Mucosa of rectum (tissue), 2 donors: ENCODE measurements around the gene PLEKHA5.

Source experiments
- H3K27ac ChIP-seq, 2 donors: one replicate each; pipeline ENCODE4 v1.7.0; 2013; ENCODE audit warnings: inconsistent platforms in 2 of 2, low read depth in 2 of 2, low read length in 2 of 2
- H3K27me3 ChIP-seq, 2 donors: one replicate each; pipeline ENCODE4 v1.7.0; 2013; ENCODE audit warnings: low read length in 2 of 2; ENCODE audit not compliant: control insufficient read depth in 2 of 2, insufficient read depth in 2 of 2
- H3K36me3 ChIP-seq, 2 donors: one replicate each; pipeline ENCODE4 v1.7.0; 2013; ENCODE audit warnings: low read length in 2 of 2; ENCODE audit not compliant: control insufficient read depth in 2 of 2, insufficient read depth in 2 of 2
- H3K4me1 ChIP-seq, 2 donors: one replicate each; pipeline ENCODE4 v1.7.0; 2013; ENCODE audit warnings: low read length in 2 of 2, mild to moderate bottlenecking in 1 of 2; ENCODE audit not compliant: control insufficient read depth in 2 of 2, insufficient read depth in 2 of 2
- H3K4me3 ChIP-seq, 2 donors: one replicate each; pipeline ENCODE4 v1.7.0; 2013; ENCODE audit warnings: low read length in 2 of 2
- H3K9ac ChIP-seq, 2 donors: one replicate each; pipeline ENCODE4 v1.7.0; 2013; ENCODE audit warnings: low read length in 2 of 2, low read depth in 1 of 2, mild to moderate bottlenecking in 1 of 2
- H3K9me3 ChIP-seq, 2 donors: one replicate each; pipeline ENCODE4 v1.7.0; 2013; ENCODE audit warnings: low read length in 2 of 2; ENCODE audit not compliant: control insufficient read depth in 2 of 2
- donor health status: healthy.
- donor health status: Normal muscosa, but diverticular disease.

Gene PLEKHA5

GRCh38 chr12:19423166-19423930 lies 293.8 kb downstream of the PLEKHA5 start:
- Histone ChIP-seq H3K27ac (no peak overlapping the region), H3K9ac (no peak overlapping the region), H3K4me1 (no peaks in the 10 kb centered on the region), H3K4me3 (no peak overlapping the region), H3K9me3 (no peaks in the 10 kb centered on the region), H3K36me3 (no peaks in the 10 kb centered on the region), H3K27me3 (no peaks in the 10 kb centered on the region)
